Type B pancreatic cell (in vitro differentiated cells): ENCODE measurements around the gene KIF1C. TPM values are rescaled to one million over a fixed set of nuclear protein-coding genes. Genes with fewer than 3 reads are reported as not detected.

Experiments
- DNase-seq: peaks from one replicate; pipeline ENCODE4 v3.0.0; 2021; ENCODE audit warnings: mixed read lengths; ENCODE audit not compliant: unreplicated experiment; ENCODE audit errors: extremely low spot score
- H3K27ac Mint-ChIP-seq: 2 replicates; pipeline ENCODE4 v1.8.0; 2021; ENCODE audit warnings: mild to moderate bottlenecking, mixed read lengths
- H3K27me3 Mint-ChIP-seq: 2 replicates; pipeline ENCODE4 v1.8.0; 2021; ENCODE audit warnings: mixed read lengths
- H3K36me3 Mint-ChIP-seq: 2 replicates; pipeline ENCODE4 v1.8.0; 2021; ENCODE audit warnings: mixed read lengths
- H3K4me1 Mint-ChIP-seq: one replicate; pipeline ENCODE4 v1.8.0; 2021; ENCODE audit warnings: mixed read lengths; ENCODE audit not compliant: unreplicated experiment
- H3K4me3 Mint-ChIP-seq: 2 replicates; pipeline ENCODE4 v1.8.0; 2021; ENCODE audit warnings: mild to moderate bottlenecking, mixed read lengths
- H3K9me3 Mint-ChIP-seq: 2 replicates; pipeline ENCODE4 v1.8.0; 2021; ENCODE audit warnings: mixed read lengths
- CTCF ChIP-seq: fragments of 200-600 bp; sonication (generic); conservative IDR thresholded peaks from 2 replicates; pipeline ENCODE4 v1.5.0; 2021; ENCODE audit warnings: antibody characterized with exemption, mild to moderate bottlenecking
- long read RNA-seq: library from polyadenylated mRNA; unstranded; transcript quantifications from one replicate; pipeline ENCODE4 v2.0.0, GENCODE V29; 2020
- total RNA-seq: library from RNA; stranded (reverse); gene quantifications from 2 replicates; pipeline ENCODE4 v1.2.1, GENCODE V29; 2021; ENCODE audit warnings: low replicate concordance

Gene KIF1C
- 102 and 130 TPM in 2 replicates for total RNA-seq
- long read RNA-seq, partial matches to known transcripts: 1 of 2 reads
- long read RNA-seq, other reads (novel, unspliced or antisense): 1 of 2 reads

GRCh38 chr17:4997302-4998026 lies at the start of gene KIF1C, which contains the start of gene INCA1:
TSS of gene KIF1C (plus strand) at chr17:4997950. CDS start at chr17:5000247, 2,297 bp downstream.
TSS of gene INCA1 (minus strand) at chr17:4997522. CDS start at chr17:4994437, 3,085 bp downstream.
- TF ChIP-seq CTCF: peak; percentile 45
- H3K36me3 Mint-ChIP-seq: peaks cover 7% of the 10 kb centered on the region
- peaks cover 3% of the 10 kb centered on the region for H3K27me3 Mint-ChIP-seq
- H3K4me1 Mint-ChIP-seq: peaks cover 10% of the 10 kb centered on the region
- H3K4me3 Mint-ChIP-seq: peak within 1 kb of the TSS; percentile 89
- peak within 1 kb of the TSS; percentile 87 for H3K27ac Mint-ChIP-seq
- H3K9me3 Mint-ChIP-seq: no peaks in the 10 kb centered on the region
- peak; percentile 93 for DNase-seq

GRCh38 chr17:4948166-4948930 lies 49.4 kb upstream of the KIF1C start, which contains the start of gene PFN1:
TSS of gene PFN1 (minus strand) at chr17:4948530. CDS start at chr17:4948394, 136 bp downstream.
- Mint-ChIP-seq H3K9me3 (no peaks in the 10 kb centered on the region), H3K36me3 (peaks cover 13% of the 10 kb centered on the region), H3K27me3 (no peaks in the 10 kb centered on the region), H3K4me1 (peaks cover 37% of the 10 kb centered on the region), H3K27ac (peak within 1 kb of the TSS; percentile 97), H3K4me3 (peak within 1 kb of the TSS; percentile 96)
- DNase-seq: peak; percentile 81
- no peak for TF ChIP-seq CTCF

GRCh38 chr17:4948931-4949320 lies 48.8 kb upstream of the KIF1C start:
- peak; percentile 91 for DNase-seq
- Mint-ChIP-seq H3K4me3 (peak overlapping the region; percentile 96), H3K9me3 (no peaks in the 10 kb centered on the region), H3K36me3 (peaks cover 13% of the 10 kb centered on the region), H3K27ac (peak overlapping the region; percentile 97), H3K27me3 (no peaks in the 10 kb centered on the region), H3K4me1 (peaks cover 40% of the 10 kb centered on the region)
- no peak for TF ChIP-seq CTCF

GRCh38 chr17:4949321-4950074 lies 48.3 kb upstream of the KIF1C start:
- Mint-ChIP-seq H3K9me3 (no peaks in the 10 kb centered on the region), H3K27ac (peak overlapping the region; percentile 97), H3K4me1 (peaks cover 36% of the 10 kb centered on the region), H3K27me3 (no peaks in the 10 kb centered on the region), H3K4me3 (peak overlapping the region; percentile 96), H3K36me3 (peaks cover 13% of the 10 kb centered on the region)
- TF ChIP-seq CTCF: no peak
- DNase-seq: no peak

- Mint-ChIP-seq H3K36me3 (peaks cover 9% of the 10 kb centered on the region), H3K27me3 (no peaks in the 10 kb centered on the region), H3K27ac (peak overlapping the region; percentile 72), H3K4me1 (peaks cover 32% of the 10 kb centered on the region), H3K9me3 (no peaks in the 10 kb centered on the region), H3K4me3 (peak overlapping the region; percentile 84)
- no peak for TF ChIP-seq CTCF
- DNase-seq: no peak
These were observed 47.5 kb upstream of the KIF1C start for GRCh38 chr17:4950075-4950745.
